ENCODE measurements around the gene AK1.

DNA sequence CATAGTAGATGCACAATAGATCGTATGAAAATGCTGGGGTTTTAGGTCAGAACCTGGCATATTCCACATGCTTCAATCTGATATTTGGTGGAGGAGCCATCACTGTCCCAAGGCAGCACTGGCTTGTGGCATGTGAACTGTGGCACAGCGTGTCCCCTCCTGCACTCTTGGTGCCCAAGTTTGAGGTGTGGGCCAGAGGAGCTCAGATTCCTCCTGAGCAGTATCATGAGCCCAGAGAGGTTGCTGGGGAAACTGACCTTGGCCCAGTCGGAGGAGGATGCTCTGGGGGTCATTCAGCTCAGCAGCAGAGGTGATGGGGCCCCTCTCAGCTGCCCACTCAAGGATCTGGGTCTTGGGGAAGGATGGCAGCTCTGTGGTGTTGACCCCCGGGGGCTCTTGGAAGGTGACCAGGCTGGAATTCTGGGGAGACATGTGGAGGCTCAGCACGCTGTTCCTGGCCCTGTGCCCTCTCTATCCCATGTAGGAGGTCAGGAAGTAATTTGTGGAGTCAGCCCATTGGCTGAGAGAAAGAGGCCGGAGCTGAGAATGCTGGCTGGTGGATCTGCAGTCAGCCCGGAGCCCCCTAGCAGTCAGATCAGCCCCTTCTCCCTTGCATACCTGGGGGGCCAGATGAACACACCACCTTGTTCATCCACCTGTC, 51.1 kb downstream of the AK1 start:
- TF ChIP-seq, protein P1, sequence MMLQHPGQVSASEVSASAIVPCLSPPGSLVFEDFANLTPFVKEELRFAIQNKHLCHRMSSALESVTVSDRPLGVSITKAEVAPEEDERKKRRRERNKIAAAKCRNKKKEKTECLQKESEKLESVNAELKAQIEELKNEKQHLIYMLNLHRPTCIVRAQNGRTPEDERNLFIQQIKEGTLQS (CRISPR knock-in tag; conservative IDR thresholded peaks at IDR 0.05), result no peak
- TF ChIP-seq, protein P2, sequence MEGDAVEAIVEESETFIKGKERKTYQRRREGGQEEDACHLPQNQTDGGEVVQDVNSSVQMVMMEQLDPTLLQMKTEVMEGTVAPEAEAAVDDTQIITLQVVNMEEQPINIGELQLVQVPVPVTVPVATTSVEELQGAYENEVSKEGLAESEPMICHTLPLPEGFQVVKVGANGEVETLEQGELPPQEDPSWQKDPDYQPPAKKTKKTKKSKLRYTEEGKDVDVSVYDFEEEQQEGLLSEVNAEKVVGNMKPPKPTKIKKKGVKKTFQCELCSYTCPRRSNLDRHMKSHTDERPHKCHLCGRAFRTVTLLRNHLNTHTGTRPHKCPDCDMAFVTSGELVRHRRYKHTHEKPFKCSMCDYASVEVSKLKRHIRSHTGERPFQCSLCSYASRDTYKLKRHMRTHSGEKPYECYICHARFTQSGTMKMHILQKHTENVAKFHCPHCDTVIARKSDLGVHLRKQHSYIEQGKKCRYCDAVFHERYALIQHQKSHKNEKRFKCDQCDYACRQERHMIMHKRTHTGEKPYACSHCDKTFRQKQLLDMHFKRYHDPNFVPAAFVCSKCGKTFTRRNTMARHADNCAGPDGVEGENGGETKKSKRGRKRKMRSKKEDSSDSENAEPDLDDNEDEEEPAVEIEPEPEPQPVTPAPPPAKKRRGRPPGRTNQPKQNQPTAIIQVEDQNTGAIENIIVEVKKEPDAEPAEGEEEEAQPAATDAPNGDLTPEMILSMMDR (IDR thresholded peaks at IDR 0.05), result no peak
- TF ChIP-seq, protein P3, sequence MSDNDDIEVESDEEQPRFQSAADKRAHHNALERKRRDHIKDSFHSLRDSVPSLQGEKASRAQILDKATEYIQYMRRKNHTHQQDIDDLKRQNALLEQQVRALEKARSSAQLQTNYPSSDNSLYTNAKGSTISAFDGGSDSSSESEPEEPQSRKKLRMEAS (CRISPR knock-in tag; IDR thresholded peaks at IDR 0.05), result no peak
- TF ChIP-seq FOXJ3 (CRISPR knock-in tag; IDR thresholded peaks at IDR 0.05; ENCODE audit: borderline replicate concordance), result no peak
- no peak for TF ChIP-seq SP1 (CRISPR knock-in tag; conservative IDR thresholded peaks at IDR 0.05)
